Endothelial cell of umbilical vein (primary cell): ENCODE results near the gene DMAC2L. TPM values are rescaled to one million over a fixed set of nuclear protein-coding genes. Genes with fewer than 3 reads are reported as not detected.

Source experiments
- BruUV-seq: library from RNA; stranded (reverse); fragments of 400-500 nt; replicated peaks from 2 replicates; lab custom pipeline; 2021; lab: Mats Ljungman, UMichigan
- CTCF ChIA-PET: fragments of 300-600, 350-600 bp; sonication (Branson Sonifier 250); formaldehyde crosslinking; loops from one replicate; lab custom pipeline; 2021; ENCODE audit warnings: antibody characterized with exemption, inconsistent platforms; lab: Charles Lee
- POLR2A ChIA-PET: fragments of 300-600, 350-600 bp; sonication (Branson Sonifier 250); formaldehyde crosslinking; loops from one replicate; lab custom pipeline; 2021; ENCODE audit warnings: antibody characterized with exemption, inconsistent platforms; lab: Charles Lee
- DNase-seq: peaks from one replicate; pipeline ENCODE4 v3.0.0-alpha.2; 2011; ENCODE audit warnings: low read depth, low spot score
- FAIRE-seq: peaks from 2 replicates; lab custom pipeline; 2011; peaks lifted over from hg19 to GRCh38; lab: Jason Lieb, UNC
- H2AFZ ChIP-seq: 2 replicates; pipeline ENCODE4 v1.6.0; 2012; ENCODE audit warnings: low read depth, low read length, control low read depth, inconsistent platforms
- H3K27ac ChIP-seq: 2 replicates; pipeline ENCODE4 v1.5.1; 2011; ENCODE audit warnings: low read depth, mild to moderate bottlenecking, control low read depth, low read length, moderate library complexity; ENCODE audit not compliant: insufficient read depth
- H3K27me3 ChIP-seq, 2 experiments: 2 replicates each; pipeline versions ENCODE4 v1.6.0 to v1.6.1; 2011; ENCODE audit warnings: low read length in 2 of 2, mixed read lengths in 1 of 2; ENCODE audit not compliant: control insufficient read depth in 2 of 2, insufficient read depth in 2 of 2
- H3K36me3 ChIP-seq, 2 experiments: 2 replicates in 1 of 2; 3 replicates in 1 of 2; pipeline ENCODE4 v1.5.1; 2011; ENCODE audit warnings: low read length in 2 of 2, mild to moderate bottlenecking in 1 of 2, moderate library complexity in 1 of 2; ENCODE audit not compliant: control insufficient read depth in 2 of 2, insufficient read depth in 2 of 2; ENCODE audit errors: extremely low read depth in 1 of 2
- H3K4me1 ChIP-seq: 3 replicates; pipeline ENCODE4 v1.5.1; 2011; ENCODE audit warnings: mild to moderate bottlenecking, low read length; ENCODE audit not compliant: control insufficient read depth, insufficient read depth; ENCODE audit errors: extremely low read depth
- H3K4me2 ChIP-seq: 2 replicates; pipeline ENCODE4 v1.6.1; 2011; ENCODE audit warnings: low read length, control low read depth, mixed read lengths; ENCODE audit not compliant: insufficient read depth
- H3K4me3 ChIP-seq, 3 experiments: fragments of 200-600 bp in 1 of 3; sonication (generic), shearing (Covaris generic) in 1 of 3; replicated peaks in 1 of 3; 2 replicates each; pipeline ENCODE4 v1.5.1; 2011 to 2016; ENCODE audit warnings: control low read depth in 3 of 3, low read length in 3 of 3, mild to moderate bottlenecking in 2 of 3, inconsistent platforms in 1 of 3, low read depth in 1 of 3, moderate library complexity in 1 of 3; ENCODE audit not compliant: insufficient read depth in 1 of 3
- H3K79me2 ChIP-seq: 2 replicates; pipeline ENCODE4 v1.6.0; 2012; ENCODE audit warnings: low read length, inconsistent platforms; ENCODE audit not compliant: control insufficient read depth, insufficient read depth
- H3K9ac ChIP-seq: replicated peaks from 2 replicates; pipeline ENCODE3; 2011; ENCODE audit warnings: low read length, control low read depth; ENCODE audit not compliant: insufficient read depth; ENCODE audit errors: extremely low read depth
- H3K9me1 ChIP-seq: replicated peaks from 3 replicates; pipeline ENCODE4 v1.6.0; 2011; ENCODE audit warnings: mild to moderate bottlenecking, low read length; ENCODE audit not compliant: control insufficient read depth, insufficient read depth; ENCODE audit errors: extremely low read depth
- H3K9me3 ChIP-seq: replicated peaks from 2 replicates; pipeline ENCODE4 v1.5.1; 2012; ENCODE audit warnings: low read length, inconsistent platforms; ENCODE audit not compliant: control insufficient read depth, insufficient read depth
- H4K20me1 ChIP-seq: replicated peaks from 2 replicates; pipeline ENCODE3; 2011; ENCODE audit warnings: mild to moderate bottlenecking, low read length; ENCODE audit not compliant: control insufficient read depth, insufficient read depth; ENCODE audit errors: extremely low read depth
- CTCF ChIP-seq, 2 donors: IDR thresholded peaks; 1 replicate in 1 of 2; 2 replicates in 1 of 2; pipeline ENCODE4 v1.5.1; 2011; ENCODE audit warnings: low read length in 2 of 2, mild to moderate bottlenecking in 2 of 2, moderate library complexity in 2 of 2, control low read depth in 1 of 2, inconsistent platforms in 1 of 2, low read depth in 1 of 2; ENCODE audit not compliant: insufficient read depth in 1 of 2; ENCODE audit errors: extremely low read depth in 1 of 2
- EZH2 ChIP-seq: IDR thresholded peaks from 2 replicates; pipeline ENCODE4 v1.6.1; 2012; ENCODE audit warnings: borderline replicate concordance, low read depth, mild to moderate bottlenecking, moderate library complexity, low read length, inconsistent platforms; ENCODE audit not compliant: severe bottlenecking
- FOS ChIP-seq: IDR thresholded peaks from 2 replicates; pipeline ENCODE4 v1.6.1; 2011; ENCODE audit warnings: mild to moderate bottlenecking, low read length, moderate library complexity, borderline replicate concordance; ENCODE audit not compliant: insufficient read depth
- GATA2 ChIP-seq: IDR thresholded peaks from 2 replicates; pipeline ENCODE4 v1.7.0; 2011; ENCODE audit warnings: low read depth, mild to moderate bottlenecking, moderate library complexity, mixed read lengths, low read length; ENCODE audit not compliant: insufficient read length, insufficient read depth
- JUN ChIP-seq: IDR thresholded peaks from 2 replicates; pipeline ENCODE4 v1.6.1; 2011; ENCODE audit warnings: borderline replicate concordance, low read depth; ENCODE audit not compliant: insufficient read length, insufficient read depth
- MAX ChIP-seq: IDR thresholded peaks from 2 replicates; pipeline ENCODE4 v1.6.1; 2011; ENCODE audit not compliant: insufficient read depth, insufficient read length
- MYC ChIP-seq: IDR thresholded peaks from one replicate; pipeline ENCODE4 v1.6.1; 2011; ENCODE audit warnings: mild to moderate bottlenecking, low read depth, low read length
- POLR2A ChIP-seq: IDR thresholded peaks from 2 replicates; pipeline ENCODE4 v1.6.1; 2012; ENCODE audit warnings: low read depth, mild to moderate bottlenecking, control low read depth, low read length
- POLR2AphosphoS5 ChIP-seq: IDR thresholded peaks from 2 replicates; pipeline ENCODE4 v1.6.1; 2012; ENCODE audit warnings: low read depth, mild to moderate bottlenecking, control low read depth, low read length, moderate library complexity; ENCODE audit not compliant: insufficient read depth
- dilution Hi-C: fragments of 300-500 bp; cut with MboI; formaldehyde crosslinking; loops from one replicate; pipeline ENCODE4 v1.15.0; 2019; ENCODE audit warnings: low sequenced_read_pairs; ENCODE audit not compliant: extremely low pct_ligation_motif_present
- intact Hi-C: fragments of 100-400 bp; cut with micrococcal nuclease; formaldehyde crosslinking; loops from one replicate; pipeline ENCODE4 v1.10.0; 2022
- polyA plus RNA-seq, 4 experiments: library from polyadenylated mRNA; depleted of rRNA in 3 of 4; stranded (reverse) in 3 of 4; unstranded in 1 of 4; fragments of >200 nt; gene quantifications; 2 replicates each; pipeline versions ENCODE4 v1.2.1 to v1.2.3, GENCODE V29; 2011 to 2012; ENCODE audit warnings: missing spikeins in 1 of 4
- total RNA-seq: library from RNA; stranded (reverse); gene quantifications from 2 replicates; pipeline ENCODE4 v1.2.3, GENCODE V29; 2021

DMAC2L gene
- total and polyA plus RNA-seq, 2 donors (not counting 3 experiments of a cell fraction or from before 2014, with no cell fraction given) = 13.9 to 19.2 TPM

GRCh38 chr14:50285861-50286260 is 26.3 kb upstream of the DMAC2L start:
- no TSS peak for BruUV-seq
- no peak for FAIRE-seq
- H2AFZ ChIP-seq = no peak overlapping the region
- no peaks in the 10 kb centered on the region for H3K9me3 ChIP-seq
- no peaks in the 10 kb centered on the region for H3K4me1 ChIP-seq
- no peak for DNase-seq
- H3K9me1 ChIP-seq = no peaks in the 10 kb centered on the region
- H3K4me2 ChIP-seq = no peak overlapping the region
- H3K79me2 ChIP-seq = no peaks in the 10 kb centered on the region
- dilution Hi-C loops (no loop called here), intact Hi-C loops (no loop called here)
- no peaks in the 10 kb centered on the region for H3K27me3 ChIP-seq
- ChIA-PET CTCF (no interaction called here), POLR2A (no interaction called here)
- TF ChIP-seq CTCF (IDR thresholded peaks at IDR 0.05; ENCODE audit: extremely low read depth in 1 of 2, insufficient read depth in 1 of 2, low read depth in 1 of 2, low read length in 2 of 2) = no peak
- TF ChIP-seq POLR2AphosphoS5 = no peak
- TF ChIP-seq GATA2 = no peak
- TF ChIP-seq JUN = no peak
- no peak for TF ChIP-seq EZH2
- no peak for TF ChIP-seq FOS
- no peak for TF ChIP-seq POLR2A
- no peak for TF ChIP-seq MYC
- no peak for TF ChIP-seq MAX
- no peak overlapping the region for H3K27ac ChIP-seq
- H3K36me3 ChIP-seq = no peaks in the 10 kb centered on the region
- no peak overlapping the region for H3K9ac ChIP-seq
- no peaks in the 10 kb centered on the region for H4K20me1 ChIP-seq
- no peak overlapping the region for H3K4me3 ChIP-seq
